ENCODE data around the gene MEGF6.

Gene MEGF6

GRCh38 chr1:3468236-3469103, 142.8 kb downstream of the MEGF6 start:
- DNase-seq (ENCODE audit: low read depth) = no peak

GRCh38 chr1:3467096-3468036, 143.9 kb downstream of the MEGF6 start:
- no peak for DNase-seq (ENCODE audit: low read depth)

- no peak for DNase-seq (ENCODE audit: low read depth)
These were observed 144.8 kb downstream of the MEGF6 start for GRCh38 chr1:3466366-3467075.

GRCh38 chr1:3465935-3466321, 145.4 kb downstream of the MEGF6 start:
- no peak for DNase-seq (ENCODE audit: low read depth)

- DNase-seq (ENCODE audit: low read depth) = no peak
These were observed 146.0 kb downstream of the MEGF6 start for GRCh38 chr1:3465091-3465934.

- DNase-seq (ENCODE audit: low read depth) = no peak
These were observed 146.7 kb downstream of the MEGF6 start for GRCh38 chr1:3464649-3465025.

- DNase-seq (ENCODE audit: low read depth) = no peak
These were observed 147.2 kb downstream of the MEGF6 start for GRCh38 chr1:3463891-3464648.

- no peak for DNase-seq (ENCODE audit: low read depth)
These were observed 147.9 kb downstream of the MEGF6 start for GRCh38 chr1:3463408-3463863.

GRCh38 chr1:3463013-3463385, 148.3 kb downstream of the MEGF6 start:
- DNase-seq (ENCODE audit: low read depth) = no peak

- no peak for DNase-seq (ENCODE audit: low read depth)
These were observed 148.8 kb downstream of the MEGF6 start for GRCh38 chr1:3462356-3463012.

GRCh38 chr1:3461934-3462275, 149.4 kb downstream of the MEGF6 start:
- DNase-seq (ENCODE audit: low read depth) = no peak

- DNase-seq (ENCODE audit: low read depth) = no peak
These were observed 149.9 kb downstream of the MEGF6 start for GRCh38 chr1:3461238-3461933.

GRCh38 chr1:3460672-3461131, 150.6 kb downstream of the MEGF6 start:
- DNase-seq (ENCODE audit: low read depth) = no peak

- no peak for DNase-seq (ENCODE audit: low read depth)
These were observed 151.2 kb downstream of the MEGF6 start for GRCh38 chr1:3459940-3460671.

- no peak for DNase-seq (ENCODE audit: low read depth)
These were observed 152.0 kb downstream of the MEGF6 start for GRCh38 chr1:3459051-3459908.

GRCh38 chr1:3457910-3458883, 153.1 kb downstream of the MEGF6 start:
- DNase-seq (ENCODE audit: low read depth) = no peak

Measured in stimulated activated CD8-positive, alpha-beta memory T cell treated with anti-CD3 and anti-CD28 coated beads, Interleukin-15, amount 100 ng/mL, for 1 hour (primary cell).